ENCODE data around the gene ZNRF4. TPM values are rescaled to one million over a fixed set of nuclear protein-coding genes. Genes with fewer than 3 reads are reported as not detected.

The ZNRF4 gene
- total and polyA plus RNA-seq, 2 donors from 2014 or later, result not detected

GRCh38 chr19:5492635-5493409 is 37.6 kb downstream of the ZNRF4 start:
- Histone ChIP-seq H3K9ac (ENCODE audit: low read length in 3 of 3) (no peak overlapping the region), H3K36me3 (ENCODE audit: control insufficient read depth in 2 of 3, insufficient read depth in 3 of 3, low read length in 3 of 3) (no peaks in the 10 kb centered on the region), H3K9me3 (ENCODE audit: control insufficient read depth in 2 of 3, insufficient read depth in 1 of 3, low read length in 3 of 3) (no peaks in the 10 kb centered on the region), H3K27ac (ENCODE audit: low read depth in 2 of 2, low read length in 2 of 2) (no peak overlapping the region), H3K4me1 (ENCODE audit: control insufficient read depth in 2 of 3, insufficient read depth in 2 of 3, low read depth in 1 of 3, low read length in 3 of 3) (no peaks in the 10 kb centered on the region), H3K4me3 (ENCODE audit: low read length in 3 of 3) (no peak overlapping the region), H3K27me3 (ENCODE audit: control insufficient read depth, insufficient read depth, low read length) (peaks cover 5% of the 10 kb centered on the region)
- intact Hi-C loops (cut with DNase I), result no loop called here
- TF ChIP-seq CTCF (IDR thresholded peaks at IDR 0.05; ENCODE audit: borderline replicate concordance, extremely low read depth, insufficient read depth), result no peak
- no peak for FAIRE-seq
- peak in 1 of 5 donors; percentile 22 for DNase-seq

DNA sequence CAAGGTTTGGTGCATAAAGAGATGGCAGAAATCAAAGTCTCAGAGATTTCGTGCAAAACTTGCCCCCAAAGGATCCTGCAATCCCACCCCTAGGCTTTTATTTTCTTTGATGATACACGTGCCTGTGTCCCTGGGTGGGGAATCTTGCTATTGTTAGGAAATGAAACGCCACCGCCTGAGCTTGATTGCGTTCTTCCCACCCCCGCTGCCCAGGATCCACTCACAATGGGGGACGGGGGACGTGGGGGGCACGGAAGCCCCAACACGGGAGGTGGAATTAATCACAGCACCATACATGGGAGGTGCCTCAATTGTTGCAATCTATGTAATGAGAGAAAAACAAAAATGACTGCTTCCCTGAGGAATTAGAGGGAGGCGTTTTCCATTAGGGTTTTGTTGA is 39.6 kb downstream of the ZNRF4 start:
- no peaks in the 10 kb centered on the region for H3K36me3 ChIP-seq (ENCODE audit: control insufficient read depth in 2 of 3, insufficient read depth in 3 of 3, low read length in 3 of 3)
- no peak overlapping the region for H3K27ac ChIP-seq (ENCODE audit: low read depth in 2 of 2, low read length in 2 of 2)
- H3K27me3 ChIP-seq (ENCODE audit: control insufficient read depth, insufficient read depth, low read length), result peaks cover 5% of the 10 kb centered on the region
- H3K4me3 ChIP-seq (ENCODE audit: low read length in 3 of 3), result no peak overlapping the region
- H3K4me1 ChIP-seq (ENCODE audit: control insufficient read depth in 2 of 3, insufficient read depth in 2 of 3, low read depth in 1 of 3, low read length in 3 of 3), result no peaks in the 10 kb centered on the region
- DNase-seq, result no peak
- no peak overlapping the region for H3K9ac ChIP-seq (ENCODE audit: low read length in 3 of 3)
- no peak for TF ChIP-seq CTCF (IDR thresholded peaks at IDR 0.05; ENCODE audit: borderline replicate concordance, extremely low read depth, insufficient read depth)
- intact Hi-C loops (cut with DNase I), result no loop called here
- H3K9me3 ChIP-seq (ENCODE audit: control insufficient read depth in 2 of 3, insufficient read depth in 1 of 3, low read length in 3 of 3), result no peaks in the 10 kb centered on the region
- no peak for FAIRE-seq

GRCh38 chr19:5495792-5496191 is 40.6 kb downstream of the ZNRF4 start:
- DNase-seq, result no peak
- intact Hi-C loops (cut with DNase I), result no loop called here
- no peaks in the 10 kb centered on the region for H3K4me1 ChIP-seq (ENCODE audit: control insufficient read depth in 2 of 3, insufficient read depth in 2 of 3, low read depth in 1 of 3, low read length in 3 of 3)
- H3K27me3 ChIP-seq (ENCODE audit: control insufficient read depth, insufficient read depth, low read length), result peaks cover 5% of the 10 kb centered on the region
- FAIRE-seq, result no peak
- H3K4me3 ChIP-seq (ENCODE audit: low read length in 3 of 3), result no peak overlapping the region
- TF ChIP-seq CTCF (IDR thresholded peaks at IDR 0.05; ENCODE audit: borderline replicate concordance, extremely low read depth, insufficient read depth), result no peak
- no peaks in the 10 kb centered on the region for H3K36me3 ChIP-seq (ENCODE audit: control insufficient read depth in 2 of 3, insufficient read depth in 3 of 3, low read length in 3 of 3)
- H3K9me3 ChIP-seq (ENCODE audit: control insufficient read depth in 2 of 3, insufficient read depth in 1 of 3, low read length in 3 of 3), result no peaks in the 10 kb centered on the region
- H3K9ac ChIP-seq (ENCODE audit: low read length in 3 of 3), result no peak overlapping the region
- H3K27ac ChIP-seq (ENCODE audit: low read depth in 2 of 2, low read length in 2 of 2), result no peak overlapping the region
